HFFc6 (cell line): Measurements from ENCODE around the gene MYH10. TPM values are rescaled to one million over a fixed set of nuclear protein-coding genes. Genes with fewer than 3 reads are reported as not detected.

Source experiments
- DNase-seq: peaks from one replicate; pipeline ENCODE4 v3.0.0-alpha.2; 2018
- H3K27ac Mint-ChIP-seq: 2 replicates; pipeline ENCODE4 v1.8.0; 2020; ENCODE audit warnings: mild to moderate bottlenecking, mixed read lengths
- H3K27me3 Mint-ChIP-seq: 2 replicates; pipeline ENCODE4 v1.8.0; 2021; ENCODE audit warnings: mild to moderate bottlenecking, moderate library complexity, mixed read lengths; ENCODE audit not compliant: insufficient read depth
- H3K36me3 Mint-ChIP-seq: 2 replicates; pipeline ENCODE4 v1.8.0; 2021; ENCODE audit warnings: low read depth, mixed read lengths
- H3K4me1 Mint-ChIP-seq: 2 replicates; pipeline ENCODE4 v1.8.0; 2020; ENCODE audit warnings: low read depth, mixed read lengths
- H3K4me3 Mint-ChIP-seq: 2 replicates; pipeline ENCODE4 v1.8.0; 2020; ENCODE audit warnings: mild to moderate bottlenecking, moderate library complexity, mixed read lengths
- H3K9me3 Mint-ChIP-seq: 2 replicates; pipeline ENCODE4 v1.8.0; 2020; ENCODE audit warnings: mild to moderate bottlenecking, mixed read lengths
- total RNA-seq, 6 experiments: library from RNA; stranded (reverse); fragmentation: NEBNext Ultra II Directional; extraction: Animal tissue kit (Norgen Biotek cat#: 25700); gene quantifications; 2 replicates in 1 of 6; 3 replicates in 5 of 6; pipeline ENCODE4 v1.2.3, GENCODE V29; 2021
- TF ChIP-seq, protein P1 (sequence below): fragments of 200-600 bp; sonication (generic); IDR thresholded peaks from 2 replicates; pipeline ENCODE4 v1.5.0; 2021; ENCODE audit warnings: antibody characterized with exemption, mild to moderate bottlenecking

The MYH10 gene
- total RNA-seq, 6 experiments from 2014 or later = 54.0 to 63.3 (median 58.3) TPM

DNA sequence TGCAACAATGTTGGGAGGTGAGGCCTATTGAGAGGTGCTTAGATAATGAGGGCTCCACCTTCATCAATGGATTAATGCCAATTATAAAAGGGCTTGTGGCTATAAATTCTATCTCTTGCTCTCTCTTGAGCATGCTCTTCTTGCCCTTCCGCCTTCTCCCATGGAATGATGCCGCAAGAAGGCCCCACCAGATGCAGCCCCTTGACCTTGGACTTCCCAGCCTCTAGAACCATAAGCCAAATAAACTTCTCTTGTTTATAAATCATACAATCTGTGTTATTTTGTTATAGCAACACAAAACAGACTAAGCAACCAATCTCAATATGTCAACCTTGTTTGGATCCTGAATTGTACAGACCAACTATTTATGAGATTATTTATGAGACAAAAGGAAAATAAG is 20.0 kb downstream of the MYH10 start:
- Mint-ChIP-seq H3K9me3 (no peaks in the 10 kb centered on the region), H3K4me3 (peak overlapping the region; percentile 86), H3K27ac (peak overlapping the region; percentile 88), H3K27me3 (no peaks in the 10 kb centered on the region), H3K4me1 (peaks cover 63% of the 10 kb centered on the region), H3K36me3 (peaks cover 4% of the 10 kb centered on the region; the same call in 1 of the 2 replicates)
- DNase-seq = no peak
- TF ChIP-seq, protein P1, sequence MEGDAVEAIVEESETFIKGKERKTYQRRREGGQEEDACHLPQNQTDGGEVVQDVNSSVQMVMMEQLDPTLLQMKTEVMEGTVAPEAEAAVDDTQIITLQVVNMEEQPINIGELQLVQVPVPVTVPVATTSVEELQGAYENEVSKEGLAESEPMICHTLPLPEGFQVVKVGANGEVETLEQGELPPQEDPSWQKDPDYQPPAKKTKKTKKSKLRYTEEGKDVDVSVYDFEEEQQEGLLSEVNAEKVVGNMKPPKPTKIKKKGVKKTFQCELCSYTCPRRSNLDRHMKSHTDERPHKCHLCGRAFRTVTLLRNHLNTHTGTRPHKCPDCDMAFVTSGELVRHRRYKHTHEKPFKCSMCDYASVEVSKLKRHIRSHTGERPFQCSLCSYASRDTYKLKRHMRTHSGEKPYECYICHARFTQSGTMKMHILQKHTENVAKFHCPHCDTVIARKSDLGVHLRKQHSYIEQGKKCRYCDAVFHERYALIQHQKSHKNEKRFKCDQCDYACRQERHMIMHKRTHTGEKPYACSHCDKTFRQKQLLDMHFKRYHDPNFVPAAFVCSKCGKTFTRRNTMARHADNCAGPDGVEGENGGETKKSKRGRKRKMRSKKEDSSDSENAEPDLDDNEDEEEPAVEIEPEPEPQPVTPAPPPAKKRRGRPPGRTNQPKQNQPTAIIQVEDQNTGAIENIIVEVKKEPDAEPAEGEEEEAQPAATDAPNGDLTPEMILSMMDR = no peak

DNA sequence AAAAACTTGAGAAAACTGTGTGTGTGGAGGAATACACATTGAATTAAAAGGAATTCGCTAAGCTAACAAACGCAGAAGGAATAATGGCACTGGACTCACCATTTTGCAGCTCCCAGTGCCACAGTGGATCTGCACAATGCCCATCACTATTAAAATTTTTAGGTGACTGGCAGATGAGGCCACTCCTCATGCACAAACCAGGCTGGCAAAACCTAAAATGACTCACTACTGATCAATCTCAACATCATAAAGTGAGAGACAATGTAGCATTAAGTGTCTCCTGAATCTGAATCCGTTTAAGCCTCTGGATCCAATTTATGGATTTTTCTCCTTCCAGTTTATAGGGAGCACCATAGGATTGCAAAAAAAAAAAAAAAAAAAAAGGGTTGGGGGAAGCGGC is 20.6 kb downstream of the MYH10 start:
- TF ChIP-seq, protein P1 = no peak
- Mint-ChIP-seq H3K36me3 (peaks cover 4% of the 10 kb centered on the region; the same call in 1 of the 2 replicates), H3K4me3 (no peak overlapping the region), H3K9me3 (no peaks in the 10 kb centered on the region), H3K27ac (no peak overlapping the region), H3K27me3 (no peaks in the 10 kb centered on the region), H3K4me1 (peaks cover 62% of the 10 kb centered on the region)
- DNase-seq = no peak

DNA sequence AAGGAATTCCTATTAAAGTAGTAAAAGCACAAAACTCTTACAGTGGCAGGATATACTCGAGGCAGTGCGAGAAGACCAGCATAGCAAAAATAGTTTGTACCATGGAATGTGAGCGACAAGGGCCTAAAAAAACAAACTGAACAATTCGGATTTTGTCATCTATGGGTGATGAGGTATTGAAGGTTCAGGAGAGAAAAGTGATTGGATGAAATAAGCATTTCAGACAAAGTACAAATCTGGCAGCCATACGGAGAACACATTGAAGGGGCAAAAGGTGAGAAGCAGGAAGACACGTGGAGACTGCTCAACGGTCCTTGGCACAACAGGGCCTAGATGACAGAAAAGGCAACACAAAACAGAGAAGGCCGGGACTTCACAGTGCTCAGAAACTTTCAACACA is 22.5 kb downstream of the MYH10 start:
- Mint-ChIP-seq H3K36me3 (peaks cover 4% of the 10 kb centered on the region; the same call in 1 of the 2 replicates), H3K4me1 (peaks cover 43% of the 10 kb centered on the region), H3K27me3 (no peaks in the 10 kb centered on the region), H3K4me3 (no peak overlapping the region), H3K9me3 (no peaks in the 10 kb centered on the region), H3K27ac (no peak overlapping the region)
- DNase-seq = no peak
- TF ChIP-seq, protein P1 = no peak

DNA sequence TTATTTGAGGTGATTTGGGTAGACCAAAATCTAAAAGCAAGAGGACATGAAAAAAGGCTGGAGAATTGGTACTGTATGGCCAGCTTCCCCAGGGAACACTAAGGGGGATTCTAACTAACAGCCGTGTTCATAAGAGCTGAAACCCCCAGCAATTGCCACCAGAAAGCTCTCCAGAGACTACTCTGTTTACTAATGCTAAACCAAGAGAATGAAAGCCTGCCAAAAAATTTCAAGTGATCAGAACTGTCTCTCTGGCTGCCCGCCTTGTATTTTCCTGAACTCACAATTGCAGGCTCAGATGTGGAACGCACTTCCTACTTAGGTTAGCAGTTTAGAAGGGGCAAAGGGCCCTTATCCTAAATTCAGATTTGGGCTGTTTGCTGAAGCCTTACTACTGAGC is 24.1 kb downstream of the MYH10 start:
- no peak overlapping the region for H3K27ac Mint-ChIP-seq
- peaks cover 31% of the 10 kb centered on the region for H3K4me1 Mint-ChIP-seq
- no peak overlapping the region for H3K4me3 Mint-ChIP-seq
- DNase-seq = no peak
- TF ChIP-seq, protein P1 = no peak
- no peaks in the 10 kb centered on the region for H3K9me3 Mint-ChIP-seq
- H3K27me3 Mint-ChIP-seq = no peaks in the 10 kb centered on the region
- peaks cover 4% of the 10 kb centered on the region; the same call in 1 of the 2 replicates for H3K36me3 Mint-ChIP-seq

DNA sequence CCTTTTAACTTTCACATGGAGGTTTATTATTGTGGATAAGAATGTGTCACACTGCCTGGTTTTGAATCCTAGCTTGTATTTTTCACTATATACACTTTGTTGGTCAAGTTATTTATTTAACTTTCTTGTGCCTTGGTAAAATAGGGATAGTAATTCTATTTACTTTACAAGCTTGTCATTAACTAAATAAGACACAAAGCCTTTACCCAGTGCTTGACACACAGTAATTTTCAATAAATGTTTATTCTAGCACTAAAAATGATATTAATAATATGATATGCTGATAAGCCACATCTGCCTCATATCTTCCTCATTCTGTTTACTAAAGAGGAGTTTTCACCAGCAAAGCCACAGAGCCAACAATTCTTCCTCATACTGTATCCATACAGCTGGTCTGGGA is 27.8 kb downstream of the MYH10 start:
- Mint-ChIP-seq H3K4me3 (no peak overlapping the region), H3K4me1 (peaks cover 11% of the 10 kb centered on the region), H3K9me3 (no peaks in the 10 kb centered on the region), H3K27ac (no peak overlapping the region), H3K36me3 (no peaks in the 10 kb centered on the region; the same call in 1 of the 2 replicates), H3K27me3 (no peaks in the 10 kb centered on the region)
- no peak for DNase-seq
- TF ChIP-seq, protein P1 = no peak
